ENCODE measurements around the gene CYLD. TPM values are rescaled to one million over a fixed set of nuclear protein-coding genes. Genes with fewer than 3 reads are reported as not detected.

The CYLD gene
- total RNA-seq, 1 donor from 2014 or later = 27.5 TPM

- no peak for DNase-seq (ENCODE audit: missing footprints)
- intact Hi-C loops (cut with DNase I) = no loop called here
- ATAC-seq = no peak
These were observed 107.0 kb downstream of the CYLD start for GRCh38 chr16:50848755-50849514.

Small RNAs within 50 kb of the gene (microRNA-seq; reads per million reads assigned to microRNA genes)
- not detected for gene MIR3181

Other genes starting within 250 kb of the CYLD start
- gene NKD1, start 193.7 kb upstream of the CYLD start, total RNA-seq = 0.43 TPM
- 0.95 TPM for gene SNX20, start 60.8 kb upstream of the CYLD start, total RNA-seq
- gene NOD2, start 48.5 kb upstream of the CYLD start, total RNA-seq = 0.81 TPM

All from Right ventricle myocardium inferior (tissue), 1 donor.